MCF 10A (cell line): ENCODE data around the gene ATP6V1C2. TPM values are rescaled to one million over a fixed set of nuclear protein-coding genes. Genes with fewer than 3 reads are reported as not detected.

Experiments used
- BruUV-seq: library from RNA; stranded (reverse); fragments of 400-500 nt; replicated peaks from 2 replicates; lab custom pipeline; 2021; lab: Mats Ljungman, UMichigan
- CTCF ChIA-PET: fragments of 300-600 bp; sonication (Branson Sonifier 250); formaldehyde crosslinking; extraction: SDS; loops from one replicate; lab custom pipeline; 2021; ENCODE audit warnings: antibody characterized with exemption, inconsistent platforms; lab: Yijun Ruan, JAX
- POLR2A ChIA-PET: fragments of 300-600, 350-650 bp; sonication (Branson Sonifier 250); formaldehyde crosslinking; extraction: SDS; loops from one replicate; lab custom pipeline; 2020; ENCODE audit warnings: antibody characterized with exemption, inconsistent platforms; lab: Yijun Ruan, JAX
- DNase-seq: peaks from one replicate; pipeline ENCODE4 v3.0.0-alpha.2; 2018; ENCODE audit not compliant: unreplicated experiment
- H3K27ac Mint-ChIP-seq: one replicate; pipeline ENCODE4 v1.8.0; 2022; ENCODE audit warnings: mild to moderate bottlenecking, low read depth, mixed read lengths; ENCODE audit not compliant: unreplicated experiment
- H3K27me3 Mint-ChIP-seq: one replicate; pipeline ENCODE4 v1.8.0; 2022; ENCODE audit warnings: mixed read lengths; ENCODE audit not compliant: insufficient read depth, unreplicated experiment
- H3K36me3 Mint-ChIP-seq: one replicate; pipeline ENCODE4 v1.8.0; 2022; ENCODE audit warnings: mild to moderate bottlenecking, moderate library complexity, mixed read lengths; ENCODE audit not compliant: insufficient read depth, unreplicated experiment
- H3K4me1 Mint-ChIP-seq: one replicate; pipeline ENCODE4 v1.8.0; 2022; ENCODE audit warnings: mixed read lengths; ENCODE audit not compliant: insufficient read depth, unreplicated experiment
- H3K4me3 Mint-ChIP-seq: one replicate; pipeline ENCODE4 v1.8.0; 2022; ENCODE audit warnings: mild to moderate bottlenecking, moderate library complexity, mixed read lengths; ENCODE audit not compliant: unreplicated experiment
- H3K9me3 Mint-ChIP-seq: one replicate; pipeline ENCODE4 v1.8.0; 2022; ENCODE audit warnings: mixed read lengths; ENCODE audit not compliant: unreplicated experiment
- CTCF ChIP-seq: fragments of 200-600 bp; IDR thresholded peaks from one replicate; pipeline ENCODE4 v1.8.0; 2022; ENCODE audit warnings: antibody characterized with exemption, mild to moderate bottlenecking; ENCODE audit not compliant: unreplicated experiment
- intact Hi-C: fragments of 100-400 bp; cut with micrococcal nuclease; formaldehyde crosslinking; loops from 2 replicates; pipeline ENCODE4 v1.14.1; 2022
- total RNA-seq: library from RNA; stranded (reverse); gene quantifications from 2 replicates; pipeline ENCODE4 v1.2.3, GENCODE V29; 2022

Gene ATP6V1C2
- total RNA-seq, 1 experiment from 2014 or later = 0.19 TPM

GRCh38 chr2:10833021-10833420 is 111.6 kb downstream of the ATP6V1C2 start:
- H3K27me3 Mint-ChIP-seq = peaks cover 52% of the 10 kb centered on the region
- CTCF ChIA-PET = interaction anchor here (0.5 to 11.1 kb wide), 43 partner anchors 10 to 926 kb away, joined by 3 to 189 read pairs (median 4); a partner anchor contains a TSS

GRCh38 chr2:10834068-10834655 is 112.7 kb downstream of the ATP6V1C2 start:
- DNase-seq = no peak
- Mint-ChIP-seq H3K27ac (no peak overlapping the region), H3K4me1 (no peaks in the 10 kb centered on the region), H3K4me3 (no peak overlapping the region), H3K36me3 (no peaks in the 10 kb centered on the region), H3K27me3 (peaks cover 58% of the 10 kb centered on the region), H3K9me3 (no peaks in the 10 kb centered on the region)
- BruUV-seq = no TSS peak
- intact Hi-C loops = loop anchor here (5.0 to 10.0 kb wide), 3 partner anchors 201 to 748 kb away; partner anchors contain the start of gene E2F6
- no peak for TF ChIP-seq CTCF
- POLR2A ChIA-PET = no interaction called here
- CTCF ChIA-PET = interaction anchor here (0.6 to 11.1 kb wide), 8 partner anchors 9 to 358 kb away, joined by 3 to 189 read pairs (median 20); a partner anchor contains a TSS

More at GRCh38 chr2:10833021-10833420, 111.6 kb downstream of the ATP6V1C2 start:
- no peak for DNase-seq
- no peak overlapping the region for H3K27ac Mint-ChIP-seq
- no TSS peak for BruUV-seq
- no peaks in the 10 kb centered on the region for H3K9me3 Mint-ChIP-seq
- no peak overlapping the region for H3K4me3 Mint-ChIP-seq
- no peaks in the 10 kb centered on the region for H3K4me1 Mint-ChIP-seq
- no peak for TF ChIP-seq CTCF
- H3K36me3 Mint-ChIP-seq = no peaks in the 10 kb centered on the region
- intact Hi-C loops = loop anchor here (2.0 to 10.0 kb wide), 4 partner anchors 68 to 749 kb away; partner anchors contain the start of gene E2F6
- POLR2A ChIA-PET = no interaction called here

Other genes with a start within 250 kb of the ATP6V1C2 start
- 35.4 and 40.9 TPM in 2 replicates for gene NOL10, start 31.7 kb upstream of the ATP6V1C2 start, total RNA-seq
- gene PDIA6, start 91.2 kb downstream of the ATP6V1C2 start, total RNA-seq = 254 and 339 TPM in 2 replicates
- not detected in 2 replicates for gene KCNF1, start 190.3 kb downstream of the ATP6V1C2 start, total RNA-seq